NCI-H345 treated with DMSO at 0.1 percent for 48 hours (cell line): Measurements from ENCODE around the gene SBNO2.

Source experiments
- DNase-seq: peaks from one replicate; lab custom pipeline; 2025; ENCODE audit not compliant: unreplicated experiment; lab: John Stamatoyannopoulos, UW

Gene SBNO2

DNA sequence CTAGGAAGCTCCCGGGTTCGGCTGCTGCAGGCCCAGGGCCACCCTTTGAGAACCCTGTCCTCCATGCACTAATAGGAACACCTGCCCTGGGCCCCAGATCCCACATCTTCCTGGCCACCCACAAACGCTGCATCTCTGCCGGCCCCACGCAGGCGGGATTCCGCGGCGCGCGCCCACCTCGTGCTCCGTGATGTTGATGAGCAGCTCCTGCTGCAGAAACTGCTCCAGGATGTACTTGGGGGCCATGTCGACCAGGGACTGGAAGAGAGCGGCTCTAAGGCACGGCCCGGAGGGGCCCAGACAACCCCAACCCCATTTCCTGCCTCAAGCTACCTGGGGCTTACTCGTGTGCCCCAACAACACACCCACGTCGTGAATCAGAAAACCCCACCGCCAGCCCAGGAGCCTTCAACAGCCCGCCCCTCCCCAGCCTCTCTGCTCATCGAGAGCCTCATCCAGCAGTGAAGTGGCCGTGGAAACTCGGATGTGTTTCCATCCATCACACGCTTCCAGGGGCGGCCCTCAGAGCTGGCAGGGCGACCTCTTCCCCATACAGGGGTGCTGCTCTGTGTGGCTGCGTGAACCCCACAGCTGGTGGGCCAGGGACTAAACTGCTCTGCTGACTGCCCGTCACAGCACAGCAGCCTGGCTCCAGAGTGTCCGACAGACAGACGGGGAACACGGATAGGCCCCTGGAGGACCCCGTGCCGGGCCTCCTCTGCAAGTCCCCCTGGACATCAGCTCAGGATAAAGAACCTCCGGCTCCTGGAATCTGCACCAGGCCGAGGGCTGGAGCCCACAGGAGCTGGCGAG lies 83.1 kb downstream of the SBNO2 start:
- DNase-seq = no peak

DNA sequence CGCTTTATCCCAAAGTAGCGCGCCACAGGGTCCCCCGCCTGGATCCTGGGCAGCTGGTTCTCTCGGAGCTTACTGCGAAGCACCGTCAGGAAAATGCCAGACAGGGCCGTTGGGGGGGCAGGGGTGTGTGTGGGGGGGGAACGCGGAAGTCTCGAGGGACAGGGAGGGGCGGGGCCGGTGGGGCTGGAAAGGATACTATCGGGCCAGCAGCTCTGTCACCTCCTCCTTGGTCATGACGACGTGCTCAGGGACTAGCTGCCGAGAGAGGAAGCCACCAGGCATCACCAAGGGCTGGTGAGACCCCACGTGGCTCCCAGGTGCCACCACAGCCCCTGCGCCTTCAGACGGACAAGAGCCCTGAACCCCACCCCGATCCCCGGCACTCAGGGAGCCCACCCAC lies 84.2 kb downstream of the SBNO2 start:
- DNase-seq = no peak

DNA sequence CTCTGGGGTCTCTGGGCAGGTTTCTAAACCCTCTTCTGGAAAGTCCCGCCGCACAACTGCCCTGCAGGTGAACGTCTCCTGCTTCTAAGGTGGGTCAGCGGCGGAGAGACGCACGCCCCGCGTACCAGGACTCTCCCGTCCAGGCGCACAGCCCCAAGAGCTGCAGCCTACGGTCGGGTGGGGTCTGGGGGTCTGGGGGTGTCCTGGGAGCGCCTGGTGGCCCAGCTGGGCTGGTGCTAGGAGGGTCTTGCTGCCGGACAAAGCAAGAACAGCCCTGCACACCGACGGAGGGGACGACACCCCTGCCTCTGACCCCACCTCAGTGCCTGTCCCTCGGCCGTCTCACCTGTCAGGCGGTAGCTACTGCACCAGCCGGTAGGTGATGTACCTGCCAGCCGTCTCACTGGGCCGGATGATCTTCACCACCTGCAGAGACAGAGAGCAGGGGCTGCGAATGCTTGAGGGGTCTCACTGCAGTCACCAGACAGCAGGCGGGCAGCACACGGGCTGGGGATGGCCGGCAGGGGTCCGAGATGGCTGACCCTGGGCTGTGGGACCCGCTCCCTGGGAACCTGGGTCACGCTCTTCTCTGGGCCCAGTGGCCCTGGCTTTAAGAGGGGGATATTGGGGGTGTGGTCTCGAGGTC lies 84.8 kb downstream of the SBNO2 start:
- no peak for DNase-seq

DNA sequence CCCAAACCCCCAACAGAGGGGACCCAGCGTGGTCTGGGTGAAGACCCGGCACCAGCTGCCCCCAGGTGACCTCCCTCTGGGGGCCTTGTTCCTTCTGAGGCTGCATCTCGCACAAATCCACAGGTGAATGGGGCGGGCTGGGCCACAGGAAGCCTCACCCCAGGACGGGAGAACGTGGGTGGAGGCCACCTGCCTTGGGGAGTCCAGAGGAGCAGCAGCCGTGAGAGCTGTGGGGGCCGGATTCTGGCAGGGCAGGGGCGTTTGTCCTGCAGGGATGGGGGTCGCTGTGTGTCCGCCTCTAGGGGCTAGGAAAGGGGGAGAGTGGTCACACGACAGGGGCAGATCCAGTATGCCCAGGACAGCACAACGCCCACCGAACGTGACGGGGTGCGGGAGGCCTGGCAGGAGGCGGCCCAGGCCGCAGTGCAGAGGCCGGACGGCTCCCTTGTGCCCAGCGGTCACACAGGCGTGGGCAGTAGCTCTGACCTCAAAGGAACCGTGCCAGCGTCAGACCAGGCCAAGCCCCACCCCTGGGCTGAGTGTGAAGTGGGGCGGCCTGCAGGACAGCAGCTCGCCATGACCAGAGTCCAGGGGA lies 85.6 kb downstream of the SBNO2 start:
- no peak for DNase-seq

DNA sequence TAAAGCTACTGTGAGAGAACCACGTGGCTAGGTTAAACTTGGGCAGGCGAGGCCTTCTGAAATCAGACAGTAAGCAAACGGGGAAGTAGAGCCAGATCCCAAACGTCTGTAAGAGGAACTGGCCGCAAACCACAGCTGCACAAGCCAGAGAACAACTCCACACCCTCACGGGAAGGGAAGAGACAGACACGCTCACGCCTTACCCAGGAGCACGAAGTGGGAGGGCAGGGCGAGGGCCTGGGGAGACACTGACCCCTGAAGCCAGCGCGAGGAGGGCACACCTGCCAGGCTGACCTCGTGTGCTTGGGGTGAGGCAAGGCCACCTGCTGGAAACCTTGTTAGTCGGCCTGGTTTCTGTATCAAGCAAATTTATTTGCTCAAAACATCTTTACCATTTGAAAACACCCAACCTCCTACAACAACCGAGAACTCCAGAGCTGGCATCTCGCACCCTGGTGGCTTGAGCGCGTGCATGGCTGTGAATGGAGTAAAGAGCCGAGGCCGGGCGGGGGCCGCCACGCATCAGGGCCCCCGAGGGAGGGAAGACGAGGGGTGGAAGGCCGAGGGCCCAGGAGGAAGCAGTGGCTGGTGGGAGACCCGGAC lies 86.2 kb downstream of the SBNO2 start:
- no peak for DNase-seq

DNA sequence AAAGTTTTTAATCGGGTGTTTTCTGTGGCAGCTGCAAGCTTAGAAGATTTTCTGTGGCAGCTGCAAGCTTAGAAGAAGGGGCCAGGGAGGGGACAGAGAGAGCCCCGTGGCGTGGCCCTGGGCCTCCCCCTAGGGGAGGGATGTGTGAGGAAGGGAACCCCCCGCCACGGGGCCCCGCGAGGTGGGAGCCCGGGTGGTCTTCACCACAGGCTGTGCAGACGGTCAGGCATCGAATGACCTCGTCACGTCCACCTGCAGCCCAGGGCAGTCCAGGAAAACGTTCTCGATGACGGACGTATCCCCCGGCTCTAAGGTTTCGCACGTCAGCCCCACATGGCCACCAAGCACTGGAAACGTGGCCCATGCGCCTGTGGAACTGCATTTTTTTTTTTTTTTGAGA lies 87.5 kb downstream of the SBNO2 start:
- no peak for DNase-seq

DNA sequence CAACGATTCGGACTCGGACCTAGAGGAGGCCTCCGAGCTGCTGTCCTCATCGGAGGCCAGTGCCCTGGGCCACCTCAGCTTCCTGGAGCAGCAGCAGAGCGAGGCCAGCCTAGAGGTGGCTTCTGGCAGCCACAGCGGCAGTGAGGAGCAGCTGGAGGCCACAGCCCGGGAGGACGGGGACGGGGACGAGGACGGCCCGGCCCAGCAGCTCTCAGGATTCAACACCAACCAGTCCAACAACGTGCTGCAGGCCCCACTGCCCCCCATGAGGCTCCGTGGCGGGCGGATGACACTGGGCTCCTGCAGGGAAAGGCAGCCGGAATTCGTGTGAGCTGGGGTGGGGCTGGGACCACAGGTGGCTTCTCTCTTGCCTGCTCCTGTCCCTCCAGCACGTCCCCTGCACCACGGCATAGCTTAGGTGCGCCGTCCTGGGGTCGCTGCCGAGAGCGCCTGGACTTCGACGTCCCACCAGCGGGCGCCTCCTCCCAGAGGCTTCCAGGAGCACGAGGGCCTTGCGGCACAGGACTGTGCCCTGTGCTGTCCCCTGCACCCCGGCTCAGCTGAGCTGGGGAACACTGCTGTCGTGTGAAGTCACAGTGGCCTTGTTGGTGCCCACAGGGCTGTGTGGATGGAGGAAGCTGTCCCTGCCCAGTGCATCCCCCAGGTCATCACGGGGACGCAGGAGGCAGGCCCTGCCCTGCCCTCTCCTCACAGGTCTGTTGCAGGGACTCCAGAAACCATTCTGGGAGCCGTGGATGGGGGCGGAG lies 88.2 kb downstream of the SBNO2 start:
- no peak for DNase-seq

DNA sequence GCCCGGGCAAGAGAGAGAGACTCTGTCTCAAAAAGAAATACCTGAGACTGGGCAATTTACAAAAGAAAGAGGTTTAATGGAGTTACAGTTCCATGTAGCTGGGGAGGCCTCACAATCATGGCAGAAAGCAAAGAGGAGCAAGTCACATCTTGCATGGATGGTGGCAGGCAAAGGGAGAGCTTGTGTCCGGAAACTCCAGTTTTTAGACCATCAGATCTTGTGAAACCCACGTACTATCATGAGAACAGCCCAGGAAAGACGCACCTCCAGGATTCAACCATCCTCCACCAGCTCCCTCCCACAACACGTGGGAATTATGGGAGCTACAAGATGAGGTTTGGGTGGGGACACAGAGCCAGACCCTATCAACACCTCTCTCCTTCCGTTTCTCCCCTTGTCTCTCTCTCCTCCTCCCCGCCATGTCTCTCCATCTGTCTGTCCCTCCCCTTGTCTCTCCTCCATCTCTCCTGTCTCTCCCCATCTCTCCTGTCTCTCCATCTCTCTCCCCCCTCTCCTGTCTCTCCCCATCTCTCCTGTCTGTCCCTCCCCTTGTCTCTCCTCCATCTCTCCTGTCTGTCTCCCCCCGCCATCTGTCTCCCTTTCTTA lies 88.9 kb downstream of the SBNO2 start:
- DNase-seq = no peak

DNA sequence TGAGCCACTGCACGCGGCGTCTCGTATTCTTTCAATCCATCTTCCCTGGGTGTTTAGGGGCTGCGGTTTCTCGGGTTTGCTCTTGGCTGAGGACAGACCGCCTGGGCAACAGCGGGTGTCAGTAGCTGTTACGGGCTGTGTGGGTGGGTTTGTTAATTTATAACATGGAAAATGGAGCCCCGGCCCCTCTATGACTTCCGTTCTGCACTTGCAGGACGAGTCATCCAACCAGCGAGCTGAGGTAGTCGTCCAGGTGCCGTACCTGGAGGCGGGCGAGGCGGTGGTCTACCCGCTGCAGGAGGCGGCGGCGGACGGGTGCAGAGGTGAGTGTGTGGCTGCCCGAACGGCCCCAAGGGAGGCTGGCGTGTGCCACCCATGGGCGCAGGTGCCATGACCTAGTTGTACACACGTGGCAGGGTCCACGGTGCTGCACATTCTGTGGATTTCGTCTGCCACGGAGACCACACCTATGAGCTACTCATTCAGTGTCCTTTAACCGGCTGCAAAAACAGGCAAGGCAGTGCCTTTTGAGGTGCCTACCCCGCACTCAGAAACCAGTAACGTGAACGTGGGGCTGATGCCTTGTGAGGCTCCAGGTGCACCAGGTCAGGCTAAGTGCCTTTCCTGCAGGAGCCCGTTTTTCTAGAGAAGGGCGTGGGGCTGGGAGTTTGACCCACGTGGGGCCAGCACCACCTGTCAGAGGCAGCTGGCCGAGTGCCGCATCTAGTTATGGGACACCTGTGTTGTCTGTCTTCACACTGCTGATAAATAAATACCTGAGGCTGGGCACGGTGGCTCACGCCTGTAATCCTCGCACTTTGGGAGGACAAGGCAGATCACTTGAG lies 89.8 kb downstream of the SBNO2 start:
- no peak for DNase-seq

DNA sequence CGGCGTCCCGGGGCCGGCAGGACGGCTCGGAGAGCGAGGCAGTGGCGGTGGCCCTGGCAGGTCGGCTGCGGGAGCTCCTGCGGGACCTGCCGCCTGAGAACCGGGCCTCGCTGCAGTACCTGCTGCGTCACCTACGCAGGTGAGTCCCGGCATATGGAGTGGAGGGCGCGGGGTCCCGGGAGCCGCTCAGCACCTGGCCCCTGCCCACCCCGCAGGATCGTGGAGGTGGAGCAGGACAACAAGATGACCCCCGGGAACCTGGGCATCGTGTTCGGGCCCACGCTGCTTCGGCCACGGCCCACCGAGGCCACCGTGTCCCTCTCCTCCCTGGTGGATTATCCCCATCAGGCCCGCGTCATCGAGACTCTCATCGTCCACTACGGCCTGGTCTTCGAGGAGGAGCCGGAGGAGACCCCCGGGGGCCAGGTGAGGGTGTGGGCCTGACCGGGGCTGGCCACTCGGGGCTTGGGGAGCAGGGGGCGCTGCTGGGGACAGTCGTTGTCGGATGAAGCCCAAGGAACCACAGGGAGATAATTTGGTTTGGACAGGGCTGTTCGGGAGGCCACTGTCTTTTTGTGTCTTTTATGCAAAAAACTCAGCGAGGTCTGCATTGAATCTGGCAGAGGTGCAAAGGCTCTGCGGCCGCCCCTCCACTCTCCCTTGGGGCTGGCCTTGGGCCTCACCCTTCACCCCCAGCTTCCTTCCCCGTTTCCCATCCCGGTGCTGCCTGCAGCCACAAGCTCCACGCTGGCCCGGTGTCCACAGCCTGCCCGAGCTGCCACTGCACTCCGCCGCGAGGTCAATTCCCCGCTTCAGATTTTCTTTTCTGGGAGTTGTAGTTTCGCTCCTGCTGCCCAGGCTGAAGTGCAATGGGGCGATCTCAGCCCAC lies 90.9 kb downstream of the SBNO2 start:
- no peak for DNase-seq

DNA sequence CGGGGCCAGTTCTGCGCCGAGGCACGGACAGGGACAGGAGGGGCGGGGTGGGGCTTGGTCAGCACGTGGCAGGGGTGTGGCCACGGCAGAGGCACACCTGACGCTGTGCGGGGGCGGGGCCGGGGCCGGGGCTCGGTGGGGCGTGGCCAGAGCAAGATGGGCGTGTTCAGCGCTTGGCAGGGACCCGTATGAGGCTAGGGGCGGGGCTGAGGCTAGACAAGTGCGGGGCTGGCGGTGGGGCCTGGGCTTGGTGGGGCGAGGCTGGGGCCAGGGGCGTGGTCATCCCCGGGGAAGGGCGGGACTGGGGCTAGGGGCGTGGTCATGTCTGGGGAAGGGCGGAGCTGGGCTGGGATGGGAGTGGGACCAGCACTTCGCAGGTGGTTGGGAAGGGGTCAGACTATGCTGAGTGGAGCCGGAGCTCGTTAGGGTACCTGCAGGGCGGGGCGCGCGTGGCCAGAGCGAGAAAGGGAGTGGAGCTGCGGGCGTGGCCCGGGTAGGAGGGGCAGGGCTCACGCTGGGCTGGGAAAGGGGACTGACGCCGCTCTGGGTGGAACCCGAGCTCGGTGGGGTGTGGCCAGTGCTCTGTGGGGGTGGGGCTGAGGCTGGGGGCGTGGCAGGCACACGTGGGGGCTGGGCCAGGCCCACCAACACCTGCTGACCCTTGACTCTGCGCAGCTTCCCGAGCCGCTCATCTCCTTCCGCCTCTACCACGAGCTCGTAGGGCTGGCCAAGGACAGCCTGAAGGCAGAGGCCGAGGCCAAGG lies 91.7 kb downstream of the SBNO2 start:
- peak; percentile 87 for DNase-seq

DNA sequence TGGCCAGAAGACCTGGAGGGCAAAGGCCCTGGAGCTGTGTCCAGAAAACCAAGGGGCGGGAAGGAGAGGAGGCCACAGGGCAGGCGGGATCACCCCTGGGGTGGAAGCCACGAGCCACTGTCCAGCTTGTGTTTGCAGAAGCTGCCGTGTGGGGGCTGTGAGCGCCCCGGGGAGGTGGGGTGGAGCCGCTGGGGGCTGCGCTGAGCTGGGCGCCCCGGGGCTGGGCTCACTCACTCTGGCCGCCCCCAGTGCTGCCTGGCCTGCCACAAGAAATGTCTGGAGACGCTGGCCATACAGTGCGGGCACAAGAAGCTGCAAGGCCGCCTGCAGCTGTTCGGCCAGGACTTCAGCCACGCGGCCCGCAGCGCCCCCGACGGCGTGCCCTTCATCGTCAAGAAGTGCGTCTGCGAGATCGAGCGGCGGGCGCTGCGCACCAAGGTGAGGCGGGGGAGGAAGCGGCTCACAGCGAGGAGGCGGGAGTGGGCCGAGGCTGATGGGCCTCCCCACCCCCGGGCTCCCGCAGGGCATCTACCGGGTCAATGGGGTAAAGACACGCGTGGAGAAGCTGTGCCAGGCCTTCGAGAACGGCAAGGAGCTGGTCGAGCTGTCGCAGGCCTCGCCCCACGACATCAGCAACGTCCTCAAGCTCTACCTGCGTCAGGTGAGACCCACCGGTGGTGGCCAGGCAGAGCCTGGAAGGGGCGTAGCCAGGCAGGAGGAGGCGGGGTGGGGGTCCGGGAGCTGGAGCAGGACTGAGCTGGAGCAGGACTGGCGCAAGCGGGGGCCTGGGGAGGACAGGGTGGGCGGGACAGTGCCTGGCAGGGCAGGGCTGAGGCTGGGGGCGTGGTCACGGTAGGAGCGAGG lies 92.5 kb downstream of the SBNO2 start:
- no peak for DNase-seq

DNA sequence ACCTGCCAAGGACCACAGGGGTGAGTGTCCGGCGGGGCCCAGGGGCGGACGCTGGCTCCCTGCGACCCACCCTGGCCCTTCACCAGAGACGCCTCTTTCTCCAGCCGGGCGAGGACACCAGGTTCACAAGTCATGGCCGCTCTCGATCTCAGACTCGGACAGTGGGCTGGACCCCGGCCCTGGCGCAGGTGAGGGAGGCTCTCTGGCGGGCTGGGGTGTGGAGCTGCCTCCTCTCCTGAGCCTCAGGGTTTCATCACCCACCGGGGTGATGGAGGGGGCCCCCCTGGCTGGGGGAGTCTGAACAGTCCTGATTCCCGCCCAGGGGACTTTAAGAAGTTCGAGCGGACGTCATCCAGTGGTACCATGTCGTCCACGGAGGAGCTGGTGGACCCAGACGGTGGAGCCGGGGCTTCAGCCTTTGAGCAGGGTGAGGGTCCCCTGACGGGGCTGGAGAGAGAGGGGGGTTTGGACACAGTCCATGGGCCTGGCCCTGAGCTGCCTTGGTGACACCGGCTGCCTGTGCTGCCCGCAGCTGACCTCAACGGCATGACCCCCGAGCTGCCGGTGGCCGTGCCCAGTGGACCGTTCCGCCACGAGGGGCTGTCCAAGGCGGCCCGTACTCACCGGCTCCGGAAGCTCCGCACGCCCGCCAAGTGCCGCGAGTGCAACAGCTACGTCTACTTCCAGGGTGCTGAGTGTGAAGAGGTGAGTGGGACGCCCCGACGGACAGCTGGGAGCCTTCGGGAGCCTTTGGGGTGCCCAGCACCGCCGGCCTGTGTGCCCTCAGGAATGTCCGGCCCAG lies 93.5 kb downstream of the SBNO2 start:
- DNase-seq = no peak

DNA sequence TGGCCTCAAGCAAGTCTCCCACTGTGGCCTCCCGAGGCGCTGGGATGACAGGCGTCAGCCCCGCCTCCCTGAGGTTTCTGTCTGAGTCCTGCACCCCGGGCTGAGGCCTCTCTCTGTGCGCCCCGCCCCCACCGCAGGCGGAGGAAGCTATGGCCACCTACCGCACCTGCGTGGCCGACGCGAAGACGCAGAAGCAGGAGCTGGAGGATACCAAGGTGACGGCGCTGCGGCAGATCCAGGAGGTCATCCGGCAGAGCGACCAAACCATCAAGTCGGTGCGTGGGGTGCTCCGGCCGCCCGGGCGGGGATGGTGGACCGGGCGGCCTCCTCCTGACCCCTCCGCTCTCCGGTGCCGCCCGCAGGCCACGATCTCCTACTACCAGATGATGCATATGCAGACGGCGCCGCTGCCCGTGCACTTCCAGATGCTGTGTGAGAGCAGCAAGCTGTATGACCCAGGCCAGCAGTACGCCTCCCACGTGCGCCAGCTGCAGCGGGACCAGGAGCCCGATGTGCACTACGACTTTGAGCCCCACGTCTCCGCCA lies 94.4 kb downstream of the SBNO2 start:
- no peak for DNase-seq

DNA sequence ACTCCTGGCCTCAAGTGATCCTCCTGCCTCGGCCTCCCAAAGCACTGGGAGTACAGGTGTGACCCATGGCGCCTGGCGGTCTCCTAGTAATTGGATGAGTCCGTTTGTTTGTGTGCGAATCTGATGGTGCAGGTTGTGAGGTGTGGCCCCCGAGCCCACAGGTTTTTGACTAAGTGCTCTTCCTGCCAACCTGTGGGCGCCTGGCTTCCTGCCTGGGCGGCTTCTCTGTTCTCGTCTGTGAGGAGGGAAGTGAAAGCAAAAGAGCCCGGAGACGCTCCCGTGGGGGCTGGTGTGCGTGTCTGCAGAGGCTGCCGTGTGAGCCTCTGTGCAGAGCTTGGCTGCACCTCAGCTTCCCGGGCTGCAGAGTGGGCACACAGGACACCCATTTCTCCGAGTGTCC lies 97.1 kb downstream of the SBNO2 start:
- no peak for DNase-seq

DNA sequence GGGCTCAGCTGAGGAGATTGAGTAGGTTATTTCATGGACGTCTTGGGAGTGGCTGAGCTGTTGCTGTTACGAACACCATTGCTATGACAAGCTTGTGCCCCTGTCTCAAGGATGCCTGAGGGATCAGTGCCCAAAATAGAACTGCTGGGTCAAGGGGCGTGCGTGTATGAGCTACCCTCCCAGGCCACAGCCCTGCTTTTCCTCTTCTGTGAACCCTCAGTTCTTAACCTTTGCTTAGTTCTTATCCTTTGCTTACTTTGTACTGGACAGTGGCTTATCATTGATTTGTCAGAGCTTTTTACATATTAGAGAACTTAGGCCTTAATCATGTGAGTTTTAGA lies 98.1 kb downstream of the SBNO2 start:
- no peak for DNase-seq
